Activated T-cell treated with anti-CD3 and anti-CD28 coated beads for 48 hours (primary cell): ENCODE measurements around the gene CERCAM.

Source experiments
- DNase-seq: peaks from one replicate; pipeline ENCODE4 v3.0.0-alpha.2; 2020; ENCODE audit warnings: low read depth

The CERCAM gene, protein sequence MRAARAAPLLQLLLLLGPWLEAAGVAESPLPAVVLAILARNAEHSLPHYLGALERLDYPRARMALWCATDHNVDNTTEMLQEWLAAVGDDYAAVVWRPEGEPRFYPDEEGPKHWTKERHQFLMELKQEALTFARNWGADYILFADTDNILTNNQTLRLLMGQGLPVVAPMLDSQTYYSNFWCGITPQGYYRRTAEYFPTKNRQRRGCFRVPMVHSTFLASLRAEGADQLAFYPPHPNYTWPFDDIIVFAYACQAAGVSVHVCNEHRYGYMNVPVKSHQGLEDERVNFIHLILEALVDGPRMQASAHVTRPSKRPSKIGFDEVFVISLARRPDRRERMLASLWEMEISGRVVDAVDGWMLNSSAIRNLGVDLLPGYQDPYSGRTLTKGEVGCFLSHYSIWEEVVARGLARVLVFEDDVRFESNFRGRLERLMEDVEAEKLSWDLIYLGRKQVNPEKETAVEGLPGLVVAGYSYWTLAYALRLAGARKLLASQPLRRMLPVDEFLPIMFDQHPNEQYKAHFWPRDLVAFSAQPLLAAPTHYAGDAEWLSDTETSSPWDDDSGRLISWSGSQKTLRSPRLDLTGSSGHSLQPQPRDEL

GRCh38 chr9:128420651-128421481 lies at the start of gene CERCAM:
Gene CERCAM (plus strand): TSS chr9:128420857. CDS start chr9:128420878, 21 bp downstream.
- DNase-seq, result peak; percentile 47

- no peak for DNase-seq
Observed at GRCh38 chr9:128371630-128372117, 49.0 kb upstream of the CERCAM start.

GRCh38 chr9:128372188-128372641 lies 48.4 kb upstream of the CERCAM start:
- no peak for DNase-seq

GRCh38 chr9:128372784-128373183 lies 47.9 kb upstream of the CERCAM start:
- DNase-seq, result no peak

- no peak for DNase-seq
Observed at GRCh38 chr9:128374221-128374675, 46.4 kb upstream of the CERCAM start.

DNA sequence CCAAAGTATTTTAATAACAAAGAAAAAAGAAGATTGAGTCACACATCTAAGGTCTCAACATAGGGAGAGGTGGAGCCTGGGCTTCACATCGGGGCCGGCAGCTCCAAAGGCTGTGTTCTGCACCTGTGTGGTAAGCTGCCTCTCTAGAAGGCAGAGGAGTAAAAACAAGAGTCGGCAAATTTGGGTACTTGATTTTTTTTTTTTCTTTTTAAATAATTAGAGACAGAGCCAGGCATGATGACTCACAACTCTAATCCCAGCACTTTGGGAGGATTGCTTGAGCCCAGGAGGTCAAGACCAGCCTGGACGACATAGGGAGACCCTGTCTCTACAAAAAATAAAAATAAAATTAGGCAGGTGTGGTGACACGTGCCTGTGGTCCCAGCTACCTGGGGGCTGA lies 44.8 kb upstream of the CERCAM start:
- DNase-seq, result no peak

DNA sequence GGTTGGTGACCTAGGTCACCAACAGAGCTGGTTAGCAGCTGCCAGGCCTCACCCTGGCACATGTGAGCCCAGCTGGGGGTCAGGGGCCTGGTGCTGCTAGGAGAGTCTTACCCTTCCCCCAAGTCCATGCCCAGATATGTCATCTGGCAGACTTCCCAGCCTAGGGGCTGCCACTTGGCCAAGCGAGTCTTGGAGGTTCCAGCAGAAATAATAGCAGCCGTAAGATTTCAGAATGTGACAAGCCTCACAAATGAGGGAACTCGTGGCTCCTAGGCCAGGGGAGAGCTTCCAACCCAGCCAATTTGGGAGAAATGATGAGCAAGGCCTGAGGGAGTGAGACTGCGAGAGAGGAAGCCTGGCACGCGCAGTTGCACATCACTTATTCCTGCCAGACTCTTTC lies 38.4 kb upstream of the CERCAM start:
- no peak for DNase-seq

DNA sequence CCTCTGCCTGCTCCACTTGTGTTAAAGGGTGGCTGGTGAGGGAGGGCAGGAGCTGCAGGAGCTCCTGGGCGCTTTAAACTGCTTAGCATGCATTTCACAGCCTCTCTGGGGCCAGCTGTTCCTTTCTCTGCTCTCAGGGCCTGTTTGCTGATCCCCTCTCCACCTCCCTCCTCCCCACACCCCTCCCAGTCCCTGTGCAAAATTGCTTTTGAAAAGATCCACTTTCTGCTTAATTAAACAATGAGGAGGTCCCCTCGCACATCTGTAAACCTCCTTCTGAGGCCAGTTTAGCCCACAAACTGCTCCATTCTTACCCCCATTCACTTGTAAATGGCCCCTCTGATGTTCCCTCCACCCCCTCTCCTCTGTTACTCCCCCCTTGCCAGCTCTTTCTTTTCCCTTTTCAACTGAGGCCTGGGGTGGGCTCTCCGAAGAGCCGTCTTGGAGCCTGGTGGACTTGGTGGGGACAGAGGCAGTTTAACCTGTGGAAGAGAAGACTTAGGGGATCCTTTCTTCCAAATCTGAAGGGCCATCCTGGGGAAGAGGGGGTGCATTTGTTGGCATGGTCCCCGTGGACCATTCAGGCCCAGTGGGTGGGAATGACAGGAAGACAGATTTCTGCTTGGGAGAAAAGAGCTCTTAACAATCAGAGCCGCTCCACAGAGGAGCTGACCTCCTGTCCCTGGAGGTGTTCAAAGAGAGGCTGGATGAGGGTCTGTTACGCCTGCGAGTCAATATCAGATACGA lies 37.5 kb upstream of the CERCAM start:
- no peak for DNase-seq

DNA sequence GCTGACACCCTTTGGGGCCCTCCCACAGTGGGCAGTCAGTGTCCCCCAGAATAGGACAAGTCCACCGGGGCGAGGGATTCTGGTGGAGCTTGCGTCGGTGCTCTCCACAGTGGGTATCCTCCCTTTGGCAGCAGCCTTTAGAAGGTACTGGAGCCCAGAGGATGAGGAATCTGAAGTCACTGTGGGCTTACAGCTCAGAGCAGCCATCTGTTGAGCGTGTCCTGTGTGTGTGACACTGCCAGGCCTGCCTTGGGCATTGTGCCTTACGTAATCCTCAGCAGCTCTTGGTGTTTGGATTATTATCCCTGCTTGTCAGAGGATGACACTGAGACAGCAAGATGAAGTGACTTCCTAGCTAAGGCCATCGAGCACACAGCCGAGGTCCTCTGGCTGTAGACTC lies 36.9 kb upstream of the CERCAM start:
- DNase-seq, result no peak

DNA sequence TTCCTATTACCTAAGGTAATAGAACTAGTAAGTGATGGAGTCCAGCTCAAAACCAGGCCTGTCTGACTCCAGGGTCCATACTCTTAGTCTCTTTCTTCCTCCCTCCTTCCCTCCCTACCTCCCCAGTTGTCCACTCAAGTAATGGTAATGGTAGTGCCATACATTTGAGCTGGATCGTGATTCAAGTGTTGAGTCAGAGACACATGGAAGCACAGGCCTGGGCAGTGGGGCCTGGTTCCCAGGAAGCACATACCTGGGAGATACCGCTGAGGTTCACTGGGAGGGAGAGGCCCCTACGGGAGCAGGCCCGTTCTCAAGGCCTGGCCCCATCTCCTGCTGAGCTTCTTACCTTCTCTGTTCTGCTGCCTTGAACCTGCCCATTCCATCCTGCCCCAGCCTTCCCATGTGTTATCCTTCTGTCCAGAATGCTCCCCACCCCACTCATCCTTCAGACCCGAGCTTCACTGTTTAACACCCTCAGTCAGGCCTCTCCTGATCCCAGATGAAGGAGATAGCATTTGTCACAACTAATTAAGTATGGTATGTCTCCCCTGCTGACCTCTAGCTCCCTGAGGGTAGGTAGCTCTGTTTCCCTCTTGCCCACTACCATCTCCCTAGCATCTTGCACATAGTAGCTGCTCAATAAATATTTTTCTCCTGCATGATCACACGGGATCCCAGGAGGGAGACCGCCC lies 35.7 kb upstream of the CERCAM start:
- no peak for DNase-seq

DNA sequence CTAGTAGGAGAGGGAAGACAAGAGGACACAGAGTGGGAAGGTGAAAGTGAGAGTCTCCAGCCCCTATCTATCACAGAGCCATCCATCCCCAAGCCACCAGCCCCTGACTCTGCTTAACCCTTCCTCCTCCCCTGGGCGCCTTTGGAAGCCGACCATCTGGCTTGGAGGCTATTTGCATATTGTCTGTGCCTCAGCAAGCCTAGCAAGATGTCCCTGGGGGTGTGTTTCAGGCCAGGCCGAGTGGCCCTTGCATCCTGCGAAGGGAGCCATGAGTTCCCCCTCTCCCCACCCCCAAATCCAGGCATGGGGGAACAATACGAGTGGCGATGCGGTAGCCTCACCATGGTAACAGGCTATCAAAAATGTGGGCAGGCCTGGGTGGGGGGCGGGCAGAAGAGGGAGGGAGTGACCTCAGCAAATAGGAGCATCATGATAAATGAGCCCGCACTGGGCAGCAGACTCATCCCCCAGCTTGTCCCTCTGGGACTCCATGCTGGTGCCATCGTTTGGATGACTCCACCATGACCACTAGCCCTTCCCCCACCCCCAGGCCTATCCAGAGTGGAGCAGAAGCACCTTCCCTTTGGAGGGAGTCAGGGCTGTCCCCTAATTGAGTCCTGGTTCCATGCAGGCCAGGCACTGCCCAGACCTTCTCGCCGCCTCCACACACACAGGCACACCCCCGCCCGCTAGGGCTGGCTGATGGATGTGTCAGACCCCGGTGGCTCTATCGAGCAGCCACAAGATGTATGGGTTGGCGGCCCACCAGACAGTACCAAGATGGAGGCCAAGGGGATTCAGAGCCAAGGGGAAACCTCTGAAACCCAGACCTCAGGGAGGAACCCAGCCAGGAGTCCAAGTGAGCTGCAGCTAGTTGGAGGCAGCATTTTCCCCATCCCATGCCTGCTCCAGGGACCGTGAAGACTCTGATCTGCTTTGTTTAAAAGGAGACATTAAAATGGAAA lies 34.9 kb upstream of the CERCAM start:
- DNase-seq, result no peak

DNA sequence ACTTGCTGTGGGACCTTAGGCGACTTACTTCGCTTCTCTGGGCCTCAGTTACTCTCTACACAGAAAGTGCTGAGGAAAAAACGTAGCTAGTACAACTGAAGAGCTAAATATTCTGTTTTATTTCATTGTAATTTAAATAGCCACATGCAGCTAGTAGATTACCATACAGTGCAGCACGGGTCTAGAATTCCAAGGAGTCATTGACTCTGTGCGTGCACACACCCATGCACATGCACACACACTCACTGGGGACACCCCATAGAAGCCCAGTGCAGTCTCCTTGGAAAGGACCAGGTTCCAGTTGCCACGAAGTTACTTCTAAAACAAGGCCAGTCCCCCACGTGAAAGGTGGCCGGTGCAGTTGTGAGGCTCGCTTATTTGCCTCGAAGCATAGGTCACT lies 32.5 kb upstream of the CERCAM start:
- no peak for DNase-seq

- DNase-seq, result no peak
Observed at GRCh38 chr9:128389395-128390149, 31.1 kb upstream of the CERCAM start.

GRCh38 chr9:128390150-128390812 lies 30.4 kb upstream of the CERCAM start:
- DNase-seq, result no peak

DNA sequence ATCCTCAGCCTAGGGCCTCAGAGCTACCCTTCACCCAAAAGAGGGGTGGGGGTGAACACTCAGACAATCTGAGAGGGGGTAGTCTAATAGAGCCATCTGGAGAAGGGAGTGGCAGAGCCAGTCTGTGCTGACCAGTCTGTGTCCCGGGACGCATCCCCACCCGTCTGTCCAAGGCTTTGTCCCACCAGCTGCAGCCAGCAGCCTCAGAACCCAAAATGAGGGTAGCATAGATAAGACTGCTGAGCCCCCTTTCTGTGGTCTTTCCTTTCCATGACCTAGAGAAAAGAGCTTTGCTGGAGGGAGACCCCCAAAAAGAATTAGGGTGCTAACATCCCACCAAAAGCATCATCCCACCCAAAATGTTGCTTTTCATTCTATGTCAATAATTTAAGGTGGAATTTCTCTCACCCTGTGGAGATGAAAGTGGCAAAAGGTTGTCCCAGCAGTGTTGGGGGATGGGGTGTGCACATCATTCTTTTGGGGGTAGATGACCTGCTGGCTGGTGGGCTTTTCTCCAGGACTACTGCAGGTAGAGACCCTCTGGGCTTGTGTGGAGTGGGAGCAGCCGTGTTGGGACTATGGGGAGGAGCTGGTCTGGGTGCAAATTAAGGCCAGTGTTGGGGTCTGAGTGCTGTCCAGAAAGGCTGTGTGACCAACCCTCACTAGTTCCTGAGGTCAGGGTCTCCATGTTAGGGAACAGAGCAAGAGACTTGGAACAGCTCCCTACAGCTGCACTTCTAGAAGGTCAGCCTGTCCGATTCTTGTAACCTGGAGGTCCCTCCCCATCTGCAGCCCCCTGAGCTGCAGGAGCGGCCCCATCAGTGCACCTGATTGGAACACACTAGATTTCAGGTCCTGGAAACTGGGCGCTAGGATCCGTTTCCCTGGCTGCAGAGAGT lies 29.6 kb upstream of the CERCAM start:
- no peak for DNase-seq

- DNase-seq, result no peak
Observed at GRCh38 chr9:128391956-128392301, 28.7 kb upstream of the CERCAM start.

GRCh38 chr9:128392302-128393144 lies 28.1 kb upstream of the CERCAM start:
- DNase-seq, result no peak
